Right ventricle myocardium superior (tissue), 1 donor: ENCODE measurements around the gene ZKSCAN1. TPM values are rescaled to one million over a fixed set of nuclear protein-coding genes. Genes with fewer than 3 reads are reported as not detected.
"Not testable (repeated sequence)": the region's sequence is repeated elsewhere in the genome, so short reads cannot be mapped to it uniquely, and the experiment has no call there.

Source experiments
- ATAC-seq: fragments of 200-7000 bp; cut with Tn5 transposase; one replicate; pipeline ENCODE4 v1.9.1; 2020; ENCODE audit warnings: mild to moderate bottlenecking; ENCODE audit not compliant: poor library complexity
- DNase-seq: peaks from one replicate; pipeline ENCODE4 v3.0.0-alpha.2; 2020
- intact Hi-C: fragments of 100-400 bp; cut with DNase I; formaldehyde crosslinking; loops from one replicate; pipeline ENCODE4 v1.11.2; 2022
- total RNA-seq: library from RNA; stranded (reverse); fragmentation: NEBNext Ultra II Directional; extraction: Animal tissue kit (Norgen Biotek cat#: 25700); gene quantifications from one replicate; pipeline ENCODE4 v1.2.1, GENCODE V29; 2021
- donor health status: DM: no; HTN: yes; CAD: no; lungs with severe emphysema.

ZKSCAN1 gene
- total RNA-seq, 1 donor from 2014 or later: 30.3 TPM

DNA sequence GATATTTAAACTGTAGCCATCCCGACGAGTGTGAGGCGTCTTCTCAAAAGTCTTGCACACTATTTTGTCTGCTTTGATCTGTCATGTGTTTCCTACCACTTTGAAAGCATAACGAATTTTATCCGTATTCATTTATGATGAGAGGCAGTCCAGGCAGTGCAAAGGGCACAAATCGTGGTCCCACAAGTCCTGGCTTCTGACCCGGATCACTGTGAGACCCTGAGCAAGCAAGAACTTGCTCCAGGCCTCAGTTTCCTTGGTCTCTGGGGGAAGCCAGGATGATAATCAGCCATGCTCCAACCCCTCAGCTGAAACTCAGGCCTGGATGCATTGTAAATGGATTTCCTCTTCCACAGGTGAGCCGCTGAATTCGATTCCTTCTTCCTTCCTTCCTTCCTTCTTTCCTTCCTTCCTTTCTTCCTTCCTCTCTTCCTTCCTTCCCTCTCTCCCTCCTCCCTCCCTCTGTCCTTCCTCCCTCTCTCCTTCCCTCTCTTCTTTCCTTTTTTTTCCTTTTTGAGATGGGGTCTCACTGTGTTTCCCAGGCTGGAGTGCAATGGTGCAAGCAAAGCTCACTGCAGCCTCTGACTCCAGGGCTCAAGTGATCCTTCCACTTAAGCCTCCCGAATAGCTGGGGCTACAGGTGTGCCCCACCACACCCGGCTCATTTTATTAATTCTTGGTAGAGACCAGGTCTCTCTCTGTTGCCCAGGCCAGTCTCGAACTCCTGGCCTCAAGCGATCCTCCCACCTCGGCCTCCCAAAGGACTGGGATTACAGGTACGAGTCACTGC is 18.4 kb upstream of the ZKSCAN1 start:
- intact Hi-C loops: no loop called here
- no peak for ATAC-seq
- DNase-seq: no peak

DNA sequence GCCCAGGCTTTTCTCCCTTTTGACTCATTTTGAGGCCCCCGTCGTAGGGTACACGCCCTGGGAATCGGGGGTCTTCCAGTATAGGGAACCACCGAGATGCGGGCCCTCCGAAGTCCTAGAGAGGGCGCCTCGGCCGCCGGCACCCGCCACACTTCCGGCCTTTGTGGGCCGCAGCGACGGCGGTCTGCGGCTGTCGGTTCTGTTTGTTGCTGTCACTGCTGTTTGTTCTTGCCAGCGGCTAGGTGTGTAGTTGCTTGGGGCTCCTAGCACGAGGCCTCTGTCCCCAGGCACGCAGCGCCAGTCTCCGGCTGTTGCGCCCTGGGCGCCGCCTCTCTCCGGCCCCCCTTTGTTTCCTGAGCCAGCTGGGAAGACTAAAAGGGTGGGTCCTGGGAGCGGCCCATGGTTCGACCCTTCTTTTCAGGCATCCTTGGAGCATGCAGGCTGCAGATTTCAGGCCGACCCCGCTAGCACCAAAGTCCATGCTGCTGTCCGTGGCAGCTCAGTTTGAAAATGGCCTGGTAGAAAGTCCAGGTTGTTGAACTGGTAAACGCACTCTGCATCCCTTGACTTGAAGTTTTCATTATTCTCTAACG is 17.8 kb upstream of the ZKSCAN1 start:
- peak; percentile 81 for ATAC-seq
- intact Hi-C loops: no loop called here
- DNase-seq: peak; percentile 78

DNA sequence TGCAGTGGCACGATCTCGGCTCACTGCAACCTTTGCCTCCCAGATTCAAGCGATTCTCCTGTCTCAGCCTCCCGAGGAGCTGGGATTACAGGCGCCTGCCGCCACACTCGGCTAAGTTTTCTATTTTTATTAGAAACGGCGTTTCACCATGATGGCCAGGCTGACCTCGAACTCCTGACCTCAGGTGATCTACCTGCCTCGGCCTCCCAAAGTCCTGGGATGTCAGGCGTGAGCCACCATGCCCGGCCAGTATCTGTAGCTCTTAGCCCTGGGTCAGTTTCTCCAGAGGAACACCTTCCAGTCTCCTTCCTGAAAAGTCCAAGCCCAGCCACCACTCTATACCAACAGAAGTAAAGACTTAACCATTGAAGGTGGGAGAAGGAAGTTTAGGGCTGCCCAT is 15.2 kb upstream of the ZKSCAN1 start:
- no peak for ATAC-seq
- intact Hi-C loops: no loop called here

DNA sequence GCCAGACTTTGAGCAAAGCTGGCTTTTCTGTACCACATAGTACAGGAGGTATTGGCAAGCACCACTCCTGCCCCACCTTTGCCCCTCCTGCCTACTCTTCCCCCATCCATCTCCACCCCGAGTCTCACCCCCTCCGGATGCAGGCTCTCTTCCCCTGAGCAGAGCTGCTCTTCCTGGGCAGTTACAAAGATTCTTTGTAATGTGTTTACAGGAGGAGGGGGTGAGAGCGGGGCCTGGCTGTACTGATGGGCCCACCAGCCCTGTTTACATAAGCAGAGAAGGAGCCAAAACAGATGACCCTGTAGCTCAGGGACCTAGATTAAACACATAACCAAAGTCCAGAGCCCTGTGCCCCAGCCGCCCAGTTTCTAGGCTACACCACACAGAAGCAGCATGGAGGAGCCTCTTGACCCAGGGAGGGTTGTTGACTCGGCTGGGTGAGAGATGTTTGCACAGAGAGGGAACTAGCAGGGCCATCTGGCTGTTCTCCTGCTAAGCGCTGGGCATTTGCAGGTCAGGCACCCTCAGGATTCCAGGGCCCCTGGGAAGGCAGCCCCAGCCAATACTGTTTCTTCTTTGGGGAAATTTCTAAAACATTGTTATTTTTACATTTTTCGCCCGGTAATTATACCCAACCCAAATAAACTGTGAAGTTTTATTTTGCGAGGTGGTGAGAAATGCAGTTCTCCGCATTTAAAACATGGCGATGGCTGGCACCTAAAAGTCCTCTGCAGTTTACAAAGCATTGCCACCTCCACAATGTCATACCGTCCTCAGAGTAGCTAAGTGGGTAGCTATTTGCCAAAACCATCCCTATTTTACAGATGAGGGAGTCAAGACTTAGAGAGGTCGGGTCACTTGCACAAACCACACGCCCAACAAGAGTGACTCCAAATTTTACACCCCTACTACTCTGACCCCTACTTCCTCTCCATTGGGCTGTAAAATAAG is 11.4 kb upstream of the ZKSCAN1 start:
- no peak for ATAC-seq
- intact Hi-C loops: no loop called here
- DNase-seq: no peak

More for the DNA sequence above, 15.2 kb upstream of the ZKSCAN1 start:
- DNase-seq: no peak

DNA sequence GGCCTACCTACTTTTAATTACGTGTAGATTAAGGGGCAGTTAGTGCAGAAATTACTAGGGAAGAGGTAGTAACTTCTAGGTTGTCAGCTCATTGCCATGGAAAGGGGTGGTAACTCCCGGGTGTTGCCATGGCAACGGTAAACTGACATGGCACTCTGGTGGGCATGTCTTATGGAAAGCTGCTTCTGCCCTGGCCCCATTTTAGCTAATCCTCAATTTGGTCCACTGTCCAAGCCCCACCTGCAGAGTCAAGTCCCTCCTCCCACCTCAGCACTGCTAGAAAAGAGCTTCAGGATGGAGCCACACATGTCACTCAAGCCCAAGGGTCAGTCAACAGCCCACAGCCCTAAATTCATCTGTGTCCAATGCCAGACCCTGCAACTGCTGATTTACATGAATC is 7.5 kb upstream of the ZKSCAN1 start:
- intact Hi-C loops: no loop called here
- ATAC-seq (no peak), DNase-seq (no peak)

DNA sequence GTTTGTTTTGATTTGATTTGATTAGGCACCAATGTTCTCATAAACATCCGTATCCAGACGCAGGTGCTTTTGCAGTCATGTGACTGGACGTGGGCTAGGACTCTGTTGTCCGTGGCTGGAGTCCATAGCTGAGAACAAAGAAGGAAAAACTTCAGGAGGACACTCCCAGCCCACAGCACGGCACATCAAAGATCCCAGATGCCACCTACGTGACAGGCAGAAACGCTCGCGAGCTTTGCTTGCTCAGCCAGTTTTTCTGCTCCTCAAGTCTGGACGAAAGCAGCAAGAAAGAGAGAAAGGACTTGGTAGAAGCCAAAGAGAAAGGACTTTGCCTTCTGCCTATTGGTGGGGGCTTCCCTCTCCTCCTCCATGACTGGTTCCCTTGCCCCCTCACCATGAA is 6.9 kb upstream of the ZKSCAN1 start:
- ATAC-seq (no peak), DNase-seq (no peak)
- intact Hi-C loops: no loop called here

- ATAC-seq, intact Hi-C loops, DNase-seq: not testable (repeated sequence)
Measured at GRCh38 chr7:100009952-100010351, 5.4 kb upstream of the ZKSCAN1 start.

- intact Hi-C loops: no loop called here
- no peak for DNase-seq
- no peak for ATAC-seq
Measured at GRCh38 chr7:100010901-100011300, 4.5 kb upstream of the ZKSCAN1 start.

- ATAC-seq: no peak
- intact Hi-C loops: no loop called here
Measured at GRCh38 chr7:100011516-100011915, 3.9 kb upstream of the ZKSCAN1 start.

DNA sequence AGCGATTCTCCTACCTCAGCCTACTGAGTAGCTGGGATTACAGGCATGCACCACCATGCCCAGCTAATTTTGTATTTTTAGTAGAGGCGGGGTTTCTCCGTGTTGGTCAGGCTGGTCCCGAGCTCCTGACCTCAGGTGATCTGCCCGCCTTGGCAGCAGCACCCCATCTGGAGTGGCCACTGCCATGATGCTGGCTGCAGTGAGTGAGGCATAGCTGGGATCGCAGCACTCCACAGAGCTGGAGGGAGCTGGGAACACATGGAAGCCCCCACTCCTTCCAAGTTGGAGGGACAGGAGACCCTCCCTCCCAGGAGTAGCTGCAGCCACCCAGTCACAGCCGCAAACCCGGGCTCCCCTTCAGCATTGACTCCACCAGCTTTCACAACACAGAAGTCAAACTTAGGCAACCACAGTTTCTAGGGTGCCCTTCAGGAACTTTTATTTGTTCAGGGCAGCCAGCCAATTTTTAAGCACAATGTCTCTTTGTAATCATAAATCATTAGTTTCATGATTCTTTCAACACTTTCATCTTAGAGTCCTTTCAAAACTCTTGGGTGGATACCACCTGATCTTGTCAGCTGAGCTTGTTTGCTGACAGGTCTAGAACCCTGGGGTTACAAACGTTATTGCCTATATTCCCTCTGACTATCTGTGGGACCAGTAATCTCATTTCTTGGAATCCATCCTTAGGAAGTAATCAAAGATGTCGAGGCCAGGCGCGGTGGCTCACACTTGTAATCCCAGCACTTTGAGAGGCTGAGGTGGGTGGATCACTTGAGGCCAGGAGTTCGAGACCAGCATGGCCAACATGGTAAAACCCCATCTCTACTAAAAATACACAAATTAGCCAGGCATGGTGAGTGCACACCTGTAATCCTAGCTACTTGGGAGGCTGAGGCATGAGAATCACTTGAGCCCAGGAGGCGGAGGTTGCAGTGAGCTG is 2.7 kb upstream of the ZKSCAN1 start:
- DNase-seq, ATAC-seq, intact Hi-C loops: not testable (repeated sequence)

More at GRCh38 chr7:100011516-100011915, 3.9 kb upstream of the ZKSCAN1 start:
- DNase-seq: no peak

- intact Hi-C loops: no loop called here
- ATAC-seq: no peak
- DNase-seq: no peak
Measured at GRCh38 chr7:100013328-100013676, 2.1 kb upstream of the ZKSCAN1 start.

GRCh38 chr7:100016215-100016901 is 962 bp downstream of the ZKSCAN1 start:
- no peak for ATAC-seq
- DNase-seq: no peak
- intact Hi-C loops: no loop called here

DNA sequence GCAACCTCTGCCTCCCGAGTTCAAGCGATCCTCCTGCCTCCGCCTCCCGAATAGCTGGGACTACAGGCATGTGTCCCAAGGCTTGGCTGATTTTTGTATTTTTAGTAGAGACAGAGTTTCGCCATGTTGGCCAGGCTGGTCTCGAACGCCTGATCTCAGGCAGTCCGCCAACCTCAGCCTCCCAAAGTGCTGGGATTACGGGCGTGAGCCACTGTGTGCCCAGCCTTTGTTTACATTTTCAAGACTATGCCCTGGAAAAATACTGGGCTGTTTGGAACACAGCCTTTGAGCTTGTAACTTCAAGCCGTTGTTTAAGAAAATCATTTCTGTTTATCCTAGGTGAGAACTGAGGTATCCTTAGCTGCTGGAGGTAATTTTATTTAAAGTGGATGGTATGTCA is 1.9 kb downstream of the ZKSCAN1 start:
- no peak for DNase-seq
- no peak for ATAC-seq
- intact Hi-C loops: no loop called here

- DNase-seq (no peak), ATAC-seq (no peak)
- intact Hi-C loops: no loop called here
Measured at GRCh38 chr7:100017875-100018274, 2.5 kb downstream of the ZKSCAN1 start.

GRCh38 chr7:100019908-100020307 is 4.5 kb downstream of the ZKSCAN1 start:
- intact Hi-C loops: no loop called here
- no peak for DNase-seq
- no peak for ATAC-seq

GRCh38 chr7:100021297-100021696 is 5.9 kb downstream of the ZKSCAN1 start:
- intact Hi-C loops: no loop called here
- DNase-seq: no peak
- no peak for ATAC-seq

GRCh38 chr7:100022621-100023020 is 7.2 kb downstream of the ZKSCAN1 start:
- intact Hi-C loops: no loop called here
- ATAC-seq: peak; percentile 43
- no peak for DNase-seq

- ATAC-seq (no peak), DNase-seq (no peak)
- intact Hi-C loops: no loop called here
Measured at GRCh38 chr7:100023526-100023925, 8.1 kb downstream of the ZKSCAN1 start.
